HCT116 (cell line): Measurements from ENCODE around the gene SMURF1. TPM values are rescaled to one million over a fixed set of nuclear protein-coding genes. Genes with fewer than 3 reads are reported as not detected.

Source experiments
- ATAC-seq: fragments of 200-7000 bp; cut with Tn5 transposase; 2 replicates; pipeline ENCODE4 v1.9.1; 2020; ENCODE audit warnings: mild to moderate bottlenecking, moderate library complexity
- BruUV-seq: library from RNA; stranded (reverse); fragments of 400-500 nt; replicated peaks from 2 replicates; lab custom pipeline; 2021; lab: Mats Ljungman, UMichigan
- CTCF ChIA-PET: fragments of 300-600 bp; sonication (Branson Sonifier 250); formaldehyde crosslinking; loops from one replicate; lab custom pipeline; 2021; ENCODE audit warnings: antibody characterized with exemption; lab: Charles Lee
- POLR2A ChIA-PET: fragments of 300-600, 350-600 bp; sonication (Branson Sonifier 250); formaldehyde crosslinking; loops from one replicate; lab custom pipeline; 2021; ENCODE audit warnings: antibody characterized with exemption; lab: Charles Lee
- RAD21 ChIA-PET, 2 experiments: fragments of 300-600 bp; sonication (Branson Sonifier 250); formaldehyde crosslinking; loops; one replicate each; lab custom pipeline; 2023; ENCODE audit warnings: low total read pairs in 2 of 2; ENCODE audit not compliant: uncharacterized antibody in 2 of 2, unreplicated experiment in 2 of 2, low non-redundant PET in 1 of 2; lab: Charles Lee
- DNase-seq: peaks from one replicate; pipeline ENCODE4 v3.0.0-alpha.2; 2010; ENCODE audit warnings: low read depth, low spot score
- H2AFZ ChIP-seq: fragments of 200-600 bp; shearing (Covaris generic), sonication (generic); 2 replicates; pipeline ENCODE4 v1.6.1; 2017; ENCODE audit warnings: low read depth, mixed run types, mixed read lengths, antibody characterized with exemption, low read length; ENCODE audit not compliant: poor library complexity, severe bottlenecking
- H3K27ac ChIP-seq: 2 replicates; pipeline ENCODE4 v1.5.1; 2012; ENCODE audit warnings: low read depth, low read length
- H3K27me3 ChIP-seq: fragments of 200-600 bp; sonication (generic); 2 replicates; pipeline ENCODE4 v1.6.1; 2016; ENCODE audit warnings: mixed run types, low read length, mixed read lengths; ENCODE audit not compliant: insufficient read depth
- H3K36me3 ChIP-seq, 2 experiments: fragments of 200-500 bp in 1 of 2; fragments of 200-600 bp in 1 of 2; sonication (Bioruptor generic) in 1 of 2; sonication (generic) in 1 of 2; 2 replicates each; pipeline versions ENCODE4 v1.5.1 to v1.6.1; 2014 to 2016; ENCODE audit warnings: low read length in 2 of 2, inconsistent platforms in 1 of 2, mixed read lengths in 1 of 2, mixed run types in 1 of 2; ENCODE audit not compliant: insufficient read depth in 2 of 2, control insufficient read depth in 1 of 2
- H3K4me1 ChIP-seq, 2 experiments: fragments of 200-600 bp in 1 of 2; sonication (generic) in 1 of 2; 2 replicates each; pipeline versions ENCODE4 v1.5.1 to v1.6.1; 2012 to 2017; ENCODE audit warnings: low read length in 2 of 2, inconsistent platforms in 1 of 2, mild to moderate bottlenecking in 1 of 2, mixed read lengths in 1 of 2, mixed run types in 1 of 2, moderate library complexity in 1 of 2; ENCODE audit not compliant: insufficient read depth in 2 of 2, control insufficient read depth in 1 of 2
- H3K4me2 ChIP-seq: fragments of 200-600 bp; sonication (generic); 2 replicates; pipeline ENCODE4 v1.6.1; 2017; ENCODE audit warnings: mixed run types, low read length, mixed read lengths
- H3K4me3 ChIP-seq, 2 experiments: fragments of 200-600 bp in 1 of 2; sonication (generic) in 1 of 2; replicated peaks in 1 of 2; 2 replicates each; pipeline ENCODE4 v1.5.1; 2011 to 2016; ENCODE audit warnings: low read length in 2 of 2, control low read depth in 1 of 2, low read depth in 1 of 2, mild to moderate bottlenecking in 1 of 2, mixed read lengths in 1 of 2, mixed run types in 1 of 2
- H3K79me2 ChIP-seq: fragments of 200-600 bp; sonication (generic); 2 replicates; pipeline ENCODE4 v1.6.1; 2017; ENCODE audit warnings: mild to moderate bottlenecking, mixed run types, low read length, moderate library complexity, mixed read lengths; ENCODE audit not compliant: insufficient read depth
- H3K9ac ChIP-seq: fragments of 200-600 bp; sonication (generic); 2 replicates; pipeline ENCODE4 v1.6.1; 2016; ENCODE audit warnings: low read length, mixed read lengths
- H3K9me2 ChIP-seq: fragments of 200-600 bp; sonication (generic), shearing (Covaris generic); 2 replicates; pipeline ENCODE4 v1.6.1; 2017; ENCODE audit warnings: mixed run types, mild to moderate bottlenecking, moderate library complexity; ENCODE audit not compliant: insufficient read depth
- H3K9me3 ChIP-seq, 2 experiments: fragments of 200-500 bp in 1 of 2; fragments of 200-600 bp in 1 of 2; sonication (Bioruptor generic) in 1 of 2; sonication (generic) in 1 of 2; 2 replicates each; pipeline ENCODE4 v1.6.1; 2014 to 2017; ENCODE audit warnings: low read length in 2 of 2, mixed read lengths in 2 of 2, inconsistent platforms in 1 of 2, low read depth in 1 of 2, mild to moderate bottlenecking in 1 of 2, mixed run types in 1 of 2, moderate library complexity in 1 of 2; ENCODE audit not compliant: control insufficient read depth in 1 of 2, insufficient read depth in 1 of 2
- H4K20me1 ChIP-seq: fragments of 200-600 bp; sonication (generic), shearing (Covaris generic); 2 replicates; pipeline ENCODE4 v1.6.1; 2017; ENCODE audit warnings: mixed run types, mild to moderate bottlenecking, moderate library complexity; ENCODE audit not compliant: insufficient read depth
- ATF3 ChIP-seq: IDR thresholded peaks from 2 replicates; pipeline ENCODE4 v1.6.1; 2012
- RAD21 ChIP-seq: IDR thresholded peaks from 2 replicates; pipeline ENCODE4 v1.6.1; 2012; ENCODE audit warnings: low read depth, mild to moderate bottlenecking
- REST ChIP-seq: IDR thresholded peaks from 2 replicates; pipeline ENCODE4 v1.6.1; 2012; ENCODE audit warnings: low read depth
- SRF ChIP-seq: IDR thresholded peaks from 2 replicates; pipeline ENCODE4 v1.6.1; 2012; ENCODE audit warnings: low read depth
- intact Hi-C: fragments of 100-400 bp; cut with micrococcal nuclease; formaldehyde crosslinking; loops from 2 replicates; pipeline ENCODE4 v1.10.0; 2022
- total RNA-seq: library from RNA; stranded (reverse); gene quantifications from one replicate; pipeline ENCODE4 v1.2.1, GENCODE V29; 2021; ENCODE audit not compliant: unreplicated experiment

The SMURF1 gene
- total RNA-seq, 1 experiment from 2014 or later = 24.6 TPM

DNA sequence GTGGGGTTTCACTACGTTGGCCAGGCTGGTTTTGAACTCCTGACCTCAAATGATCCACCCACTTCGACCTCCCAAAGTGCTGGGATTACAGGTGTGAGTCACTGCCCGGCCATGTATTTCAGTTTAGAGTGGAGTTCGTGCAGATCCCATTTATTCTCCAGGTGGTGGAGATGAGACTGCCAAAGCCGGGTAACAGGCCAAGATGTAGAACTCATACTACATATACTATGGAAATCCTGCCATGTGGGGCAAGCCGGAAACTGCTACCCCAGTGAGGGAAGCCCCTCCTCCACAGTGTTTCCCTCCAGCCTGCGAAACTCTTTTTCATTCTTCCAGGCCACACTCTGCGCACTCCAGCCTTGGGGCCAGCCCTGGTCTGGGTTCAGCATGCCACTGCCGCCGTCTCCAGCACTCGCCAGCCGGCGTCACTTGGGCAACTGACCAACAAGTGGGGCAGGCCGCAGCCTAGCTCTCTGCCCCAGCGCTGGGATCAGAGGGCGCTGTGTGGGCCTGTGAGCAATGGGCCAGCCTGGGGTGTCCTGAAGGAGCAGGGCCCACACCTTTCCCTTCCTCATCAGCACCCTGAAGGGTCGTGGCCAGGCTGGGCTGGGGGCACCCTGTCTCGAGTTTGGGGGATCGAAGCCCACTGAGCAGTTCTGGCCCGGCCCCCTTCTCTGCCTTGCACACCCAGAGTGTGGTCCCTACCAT lies 143.6 kb downstream of the SMURF1 start:
- no peak overlapping the region for H2AFZ ChIP-seq
- CTCF ChIA-PET = no interaction called here
- H3K4me3 ChIP-seq = no peak overlapping the region
- DNase-seq = no peak
- no peak overlapping the region for H3K9ac ChIP-seq
- no peak overlapping the region for H3K27ac ChIP-seq
- H3K79me2 ChIP-seq = no peaks in the 10 kb centered on the region
- BruUV-seq = no TSS peak
- no peak overlapping the region for H3K4me2 ChIP-seq
- no peaks in the 10 kb centered on the region for H4K20me1 ChIP-seq
- no peaks in the 10 kb centered on the region for H3K27me3 ChIP-seq
- H3K9me3 ChIP-seq = no peaks in the 10 kb centered on the region
- H3K36me3 ChIP-seq = peaks cover 27 to 39% of the 10 kb centered on the region in 2 experiments
- H3K9me2 ChIP-seq = no peaks in the 10 kb centered on the region
- intact Hi-C loops = no loop called here
- no peaks in the 10 kb centered on the region for H3K4me1 ChIP-seq
- RAD21 ChIA-PET = no interaction called here
- no peak for ATAC-seq
- POLR2A ChIA-PET = no interaction called here
- no peak for TF ChIP-seq SRF
- TF ChIP-seq RAD21 = no peak
- no peak for TF ChIP-seq ATF3
- TF ChIP-seq REST = no peak
